Measurements from ENCODE around the gene PCSK1N.

The PCSK1N gene

GRCh38 chrX:48790477-48790876, 44.9 kb downstream of the PCSK1N start:
- DNase-seq (ENCODE audit: low read depth in 1 of 2, low spot score in 1 of 2) = no peak

GRCh38 chrX:48789366-48790220, 45.8 kb downstream of the PCSK1N start:
- no peak for DNase-seq (ENCODE audit: low read depth in 1 of 2, low spot score in 1 of 2)

GRCh38 chrX:48787505-48788443, 47.6 kb downstream of the PCSK1N start:
- no peak for DNase-seq (ENCODE audit: low read depth in 1 of 2, low spot score in 1 of 2)

- DNase-seq (ENCODE audit: low read depth in 1 of 2, low spot score in 1 of 2) = no peak
Observed at GRCh38 chrX:48786825-48787504, 48.4 kb downstream of the PCSK1N start.

GRCh38 chrX:48786341-48786800, 49.0 kb downstream of the PCSK1N start, which contains the start of gene GATA1:
Gene GATA1 (plus strand): TSS chrX:48786590. CDS start chrX:48791110, 4,520 bp downstream.
- no peak for DNase-seq (ENCODE audit: low read depth in 1 of 2, low spot score in 1 of 2)

GRCh38 chrX:48785540-48786214, 49.7 kb downstream of the PCSK1N start:
- DNase-seq (ENCODE audit: low read depth in 1 of 2, low spot score in 1 of 2) = no peak

GRCh38 chrX:48785186-48785539, 50.2 kb downstream of the PCSK1N start:
- DNase-seq (ENCODE audit: low read depth in 1 of 2, low spot score in 1 of 2) = no peak

- no peak for DNase-seq (ENCODE audit: low read depth in 1 of 2, low spot score in 1 of 2)
Observed at GRCh38 chrX:48784726-48785125, 50.7 kb downstream of the PCSK1N start.

GRCh38 chrX:48782795-48783194, 52.6 kb downstream of the PCSK1N start:
- DNase-seq (ENCODE audit: low read depth in 1 of 2, low spot score in 1 of 2) = no peak

- DNase-seq (ENCODE audit: low read depth in 1 of 2, low spot score in 1 of 2) = no peak
Observed at GRCh38 chrX:48782216-48782615, 53.2 kb downstream of the PCSK1N start.

- no peak for DNase-seq (ENCODE audit: low read depth in 1 of 2, low spot score in 1 of 2)
Observed at GRCh38 chrX:48781705-48782104, 53.7 kb downstream of the PCSK1N start.

Data from activated CD4-positive, alpha-beta T cell treated with anti-CD3 and anti-CD28 coated beads, Interleukin-2, amount 50 U/mL, for 24 hours (primary cell).